Astrocyte of the spinal cord (primary cell): ENCODE data around the gene FNDC11.
A peak's percentile ranks its signal among the peaks of the same experiment; 100 is the strongest.

Experiments used
- DNase-seq: peaks from one replicate; pipeline ENCODE4 v3.0.0; 2011; ENCODE audit warnings: low read depth, low spot score
- H3K4me3 ChIP-seq: 2 replicates; pipeline ENCODE4 v1.5.1; 2011; ENCODE audit warnings: low read depth, mild to moderate bottlenecking, low read length, moderate library complexity
- in situ Hi-C: cut with HindIII; loops from 2 replicates; pipeline ENCODE4 v1.10.0; 2017; ENCODE audit warnings: low sequenced_read_pairs
- TF ChIP-seq, protein P1 (sequence below): IDR thresholded peaks from 2 replicates; pipeline ENCODE4 v1.5.1; 2012; ENCODE audit warnings: low read depth, mild to moderate bottlenecking, low read length, inconsistent platforms

The FNDC11 gene

DNA sequence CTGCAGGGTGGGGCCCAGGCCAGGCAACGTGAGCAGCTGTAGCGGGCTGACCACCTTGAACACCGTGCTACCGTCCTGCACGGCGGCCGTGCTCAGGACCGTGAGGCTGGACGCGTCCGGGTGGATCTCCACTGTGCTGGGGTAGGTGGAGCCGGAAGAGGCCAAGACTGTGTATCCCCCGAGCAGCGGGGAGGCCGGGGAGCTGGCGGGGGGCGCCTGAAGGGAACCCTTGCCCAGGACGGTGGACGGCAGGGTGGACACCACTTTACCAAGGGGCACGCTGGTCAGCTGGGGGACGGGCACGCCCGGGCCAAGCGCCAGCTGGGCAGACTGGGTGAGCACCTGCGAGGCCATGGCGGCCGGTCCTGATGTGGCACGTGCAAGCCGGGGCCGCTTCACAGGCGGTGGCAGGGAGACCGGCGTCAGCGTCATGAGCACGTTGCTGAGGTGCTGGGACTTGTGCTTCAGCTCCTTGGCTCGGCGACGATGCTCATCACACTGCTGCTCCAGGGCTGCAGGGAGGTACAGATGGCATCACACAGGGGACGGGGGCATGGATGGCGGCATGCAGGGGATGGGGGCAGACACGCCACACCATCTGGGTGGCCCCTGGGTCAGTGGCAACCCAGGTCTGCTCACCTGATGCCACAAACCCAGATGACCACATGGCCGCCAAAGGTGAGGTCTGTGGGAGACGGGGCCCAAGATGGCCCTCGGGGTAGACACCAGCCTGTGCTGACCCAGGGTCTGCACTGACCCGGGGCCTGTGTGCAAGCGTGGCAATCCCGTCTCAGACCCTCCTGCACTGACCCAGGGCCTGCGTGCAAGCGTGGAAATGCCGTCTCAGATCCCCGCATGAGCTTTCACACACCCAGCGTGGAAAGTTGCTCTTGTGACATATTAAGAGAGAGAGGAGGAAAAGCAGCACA, 36.5 kb downstream of the FNDC11 start:
- TF ChIP-seq, protein P1, sequence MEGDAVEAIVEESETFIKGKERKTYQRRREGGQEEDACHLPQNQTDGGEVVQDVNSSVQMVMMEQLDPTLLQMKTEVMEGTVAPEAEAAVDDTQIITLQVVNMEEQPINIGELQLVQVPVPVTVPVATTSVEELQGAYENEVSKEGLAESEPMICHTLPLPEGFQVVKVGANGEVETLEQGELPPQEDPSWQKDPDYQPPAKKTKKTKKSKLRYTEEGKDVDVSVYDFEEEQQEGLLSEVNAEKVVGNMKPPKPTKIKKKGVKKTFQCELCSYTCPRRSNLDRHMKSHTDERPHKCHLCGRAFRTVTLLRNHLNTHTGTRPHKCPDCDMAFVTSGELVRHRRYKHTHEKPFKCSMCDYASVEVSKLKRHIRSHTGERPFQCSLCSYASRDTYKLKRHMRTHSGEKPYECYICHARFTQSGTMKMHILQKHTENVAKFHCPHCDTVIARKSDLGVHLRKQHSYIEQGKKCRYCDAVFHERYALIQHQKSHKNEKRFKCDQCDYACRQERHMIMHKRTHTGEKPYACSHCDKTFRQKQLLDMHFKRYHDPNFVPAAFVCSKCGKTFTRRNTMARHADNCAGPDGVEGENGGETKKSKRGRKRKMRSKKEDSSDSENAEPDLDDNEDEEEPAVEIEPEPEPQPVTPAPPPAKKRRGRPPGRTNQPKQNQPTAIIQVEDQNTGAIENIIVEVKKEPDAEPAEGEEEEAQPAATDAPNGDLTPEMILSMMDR: no peak
- in situ Hi-C loops: no loop called here

DNA sequence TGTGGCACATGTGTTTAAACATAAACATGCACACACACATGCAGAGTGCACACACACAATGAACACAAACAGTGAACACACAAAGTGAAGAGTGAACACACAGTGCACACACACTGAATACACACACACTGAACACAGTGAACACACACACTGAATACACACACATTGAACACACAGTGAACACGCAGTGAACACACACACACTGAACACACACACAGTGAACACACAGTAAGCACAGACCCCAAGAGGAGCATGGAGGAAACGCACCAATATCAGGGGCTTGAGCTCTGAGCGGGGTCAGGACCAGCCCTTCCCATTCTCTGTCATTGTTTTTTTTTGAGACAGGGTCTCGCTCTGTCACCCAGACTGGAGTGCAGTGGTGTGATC, 37.2 kb downstream of the FNDC11 start:
- in situ Hi-C loops: no loop called here
- TF ChIP-seq, protein P1: no peak
- no peak overlapping the region for H3K4me3 ChIP-seq
- DNase-seq: no peak

More for the DNA sequence above, 36.5 kb downstream of the FNDC11 start:
- DNase-seq: no peak
- H3K4me3 ChIP-seq: no peak overlapping the region

DNA sequence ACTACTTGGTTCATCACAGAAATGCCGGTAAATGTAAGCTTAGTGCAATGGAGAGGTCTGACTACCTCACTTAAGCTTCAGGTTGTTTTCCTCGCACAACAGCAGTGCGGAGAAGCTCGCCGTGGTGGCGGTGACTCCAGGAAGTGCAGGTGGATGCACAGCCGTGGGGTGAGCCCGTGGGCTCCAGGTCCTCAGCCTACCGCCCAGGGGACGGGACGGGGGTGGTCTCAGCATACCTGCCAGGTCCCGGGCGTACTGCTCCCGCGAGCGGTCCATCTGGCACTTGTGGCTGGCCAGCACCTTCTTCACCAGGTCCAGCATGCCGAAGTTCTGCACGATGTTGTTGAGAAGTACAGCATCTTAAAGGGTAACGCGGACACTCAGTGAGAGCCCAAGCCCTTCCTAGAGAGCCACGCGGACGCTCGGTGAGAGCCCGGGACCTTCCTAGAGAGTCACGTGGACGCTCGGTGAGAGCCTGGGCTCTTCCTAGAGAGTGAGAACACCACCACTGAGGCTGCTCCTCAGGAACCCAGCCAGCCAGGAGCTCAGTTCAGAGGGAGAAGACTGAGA, 37.9 kb downstream of the FNDC11 start:
- in situ Hi-C loops: no loop called here
- H3K4me3 ChIP-seq: no peak overlapping the region
- TF ChIP-seq, protein P1: no peak

GRCh38 chr20:63592661-63593060, 38.7 kb downstream of the FNDC11 start:
- no peak overlapping the region for H3K4me3 ChIP-seq
- TF ChIP-seq, protein P1: no peak
- DNase-seq: no peak
- in situ Hi-C loops: no loop called here

More for the DNA sequence above, 37.9 kb downstream of the FNDC11 start:
- DNase-seq: no peak

DNA sequence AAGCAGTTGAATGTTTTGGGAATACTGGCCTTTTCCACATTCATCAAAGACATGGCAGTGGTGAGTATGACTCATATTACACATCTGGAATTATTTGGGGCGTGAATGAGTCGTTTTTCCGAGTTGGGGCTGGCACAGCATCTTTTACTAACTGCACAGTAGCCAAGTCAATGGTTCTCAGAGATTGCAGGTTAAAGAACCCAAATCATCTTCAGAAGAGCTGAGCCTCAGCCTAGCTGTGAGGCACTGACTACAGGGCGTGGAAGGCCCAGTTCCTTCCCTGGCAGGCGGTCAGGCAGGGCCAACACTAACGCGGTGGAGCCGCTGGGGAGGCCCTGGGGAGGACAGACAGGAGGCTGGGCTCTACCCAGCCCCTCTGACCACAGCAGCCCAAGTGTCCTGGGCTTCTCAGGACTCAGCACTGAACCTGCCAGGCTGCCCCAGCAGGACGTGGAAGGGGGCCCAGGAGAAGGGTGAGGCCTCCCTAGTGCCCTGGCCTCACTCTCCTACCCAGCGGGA, 40.1 kb downstream of the FNDC11 start:
- TF ChIP-seq, protein P1: no peak
- DNase-seq: peak; percentile 61
- no peak overlapping the region for H3K4me3 ChIP-seq
- in situ Hi-C loops: no loop called here

GRCh38 chr20:63595416-63596127, 41.6 kb downstream of the FNDC11 start:
- DNase-seq: no peak
- TF ChIP-seq, protein P1: no peak
- H3K4me3 ChIP-seq: no peak overlapping the region
- in situ Hi-C loops: no loop called here
